Head of caudate nucleus (tissue), 42 donors: ENCODE measurements around the gene LRCH4.
"Not testable (repeated sequence)": the region's sequence is repeated elsewhere in the genome, so short reads cannot be mapped to it uniquely, and the experiment has no call there.

Source experiments
- DNase-seq, 42 donors: peaks; one replicate each; pipeline versions ENCODE4 v3.0.0 to v3.0.0-alpha.2; 2020 to 2021; ENCODE audit warnings: mixed read lengths in 7 of 42
- intact Hi-C: fragments of 100-400 bp; cut with DNase I; formaldehyde crosslinking; loops from one replicate; pipeline ENCODE4 v1.15.0; 2022

Gene LRCH4

DNA sequence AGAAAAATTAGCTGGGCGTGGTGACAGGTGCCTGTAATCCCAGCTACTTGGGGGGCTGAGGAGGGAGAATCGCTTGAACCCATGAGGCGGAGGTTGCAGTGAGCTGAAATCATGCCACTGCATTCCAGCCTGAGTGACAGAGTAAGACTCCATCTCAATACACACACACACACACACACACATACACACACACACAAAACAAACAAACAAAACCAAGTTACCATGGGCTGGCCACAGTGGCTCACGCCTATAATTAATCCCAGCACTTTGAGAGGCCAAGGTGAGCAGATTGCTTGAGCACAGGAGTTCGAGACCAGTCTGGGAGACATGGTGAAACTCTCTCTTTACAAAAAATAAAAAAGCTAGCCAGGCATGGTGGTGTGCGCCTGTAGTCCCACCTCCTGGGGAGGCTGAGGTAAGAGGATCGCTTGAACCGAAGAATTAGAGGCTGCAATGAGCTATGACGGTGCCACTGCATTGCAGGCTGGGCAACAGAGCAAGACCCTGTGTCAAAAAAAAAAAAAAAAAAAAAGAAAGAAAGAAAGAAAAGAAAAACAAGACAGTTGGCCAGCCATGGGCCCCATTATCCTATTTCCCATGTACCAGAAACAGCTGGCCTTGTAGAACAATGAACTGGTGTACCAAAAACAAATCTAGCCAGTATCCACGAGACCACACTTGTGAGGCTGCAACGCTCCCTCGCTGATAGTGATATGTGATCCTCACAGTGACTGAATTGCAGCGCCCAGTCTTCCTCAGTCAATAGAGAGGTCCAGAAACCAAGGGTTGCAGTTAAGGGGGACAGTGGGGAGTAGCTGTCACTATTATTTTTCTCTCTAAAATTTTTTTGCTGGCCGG is 53.5 kb downstream of the LRCH4 start:
- no peak for DNase-seq
- intact Hi-C loops: no loop called here

DNA sequence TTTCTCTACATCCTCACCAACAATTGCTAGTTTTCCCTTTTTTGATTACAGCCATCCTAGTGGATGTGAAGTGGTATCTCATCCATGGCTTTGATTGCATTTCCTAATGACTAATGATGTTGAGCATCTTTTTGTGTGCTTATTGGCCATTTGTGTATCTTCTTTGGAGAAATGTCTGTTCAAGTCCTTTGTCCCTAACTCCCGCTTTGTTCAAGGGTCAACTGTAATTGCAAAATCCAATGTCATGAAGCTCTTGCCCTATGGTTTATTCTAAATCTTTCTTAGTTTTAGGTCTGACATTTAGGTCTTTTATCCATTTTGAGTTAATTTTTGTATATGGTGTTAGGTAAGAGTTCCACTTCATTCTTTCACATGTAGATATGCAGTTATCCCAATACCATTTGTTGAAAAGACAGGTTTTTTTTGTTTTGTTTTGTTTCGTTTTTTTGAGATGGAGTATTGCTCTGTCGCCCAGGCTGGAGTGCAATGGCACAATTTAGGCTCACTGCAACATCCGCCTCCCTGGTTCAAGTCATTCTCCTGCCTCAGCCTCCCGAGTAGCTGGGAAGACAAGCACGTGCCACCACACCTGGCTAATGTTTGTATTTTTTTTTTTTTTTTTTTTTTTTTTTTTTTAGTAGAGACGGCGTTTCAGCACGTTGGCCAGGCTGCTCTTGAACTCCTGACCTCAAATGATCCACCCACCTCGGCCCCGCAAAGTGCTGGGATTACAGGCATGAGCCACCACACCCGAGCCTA is 57.6 kb downstream of the LRCH4 start:
- DNase-seq, intact Hi-C loops: not testable (repeated sequence)
